Measurements from ENCODE around the gene PLEKHM1. TPM values are rescaled to one million over a fixed set of nuclear protein-coding genes. Genes with fewer than 3 reads are reported as not detected.

Gene PLEKHM1
- total RNA-seq, 1 experiment from 2014 or later = 28.5 TPM

DNA sequence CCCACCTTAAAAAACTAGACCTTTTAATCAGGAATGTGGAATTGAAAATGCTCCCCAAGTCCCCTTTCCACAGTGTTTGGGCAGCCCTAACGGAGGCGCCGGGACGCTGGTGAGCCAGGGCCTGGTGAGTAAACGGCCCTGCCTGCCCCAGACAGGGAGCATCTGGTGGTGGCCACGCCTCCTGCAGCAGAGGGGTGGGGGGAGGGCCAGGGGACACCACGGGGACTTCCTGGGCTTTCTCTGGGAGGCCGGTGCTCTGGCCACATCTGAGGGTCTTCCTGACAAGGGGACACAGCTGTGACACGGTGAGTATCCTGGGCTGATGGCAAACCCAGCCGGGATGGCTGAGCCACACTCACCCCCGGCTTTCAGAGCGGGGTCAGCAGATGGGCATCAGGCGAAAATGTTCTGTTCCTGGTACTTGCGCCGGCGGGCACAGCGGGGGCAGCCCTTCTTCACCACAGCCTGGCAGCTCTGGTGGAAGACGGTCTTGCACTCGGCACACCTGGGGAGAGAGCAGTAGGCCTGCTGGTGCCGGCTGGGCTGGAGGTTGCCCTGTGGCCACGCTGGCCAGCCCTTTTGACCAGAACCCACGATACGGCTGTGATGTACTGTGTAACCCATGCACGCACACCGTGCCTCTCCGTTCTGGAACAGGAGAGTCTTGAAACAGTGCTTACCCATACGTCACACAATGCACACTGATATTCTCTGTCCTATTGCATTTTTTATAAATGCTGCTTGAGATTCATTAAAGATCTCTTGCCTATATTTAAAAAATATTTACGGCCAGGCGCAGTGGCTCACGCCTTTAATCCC lies 52.8 kb downstream of the PLEKHM1 start:
- POLR2A ChIA-PET = no interaction called here
- H3K27me3 ChIP-seq (ENCODE audit: control insufficient read depth, insufficient read depth, low read length) = no peaks in the 10 kb centered on the region
- BruUV-seq (replicated peaks) = no TSS peak
- no peaks in the 10 kb centered on the region for H3K36me3 ChIP-seq (ENCODE audit: control insufficient read depth, insufficient read depth, low read length)
- ATAC-seq (no peak), DNase-seq (ENCODE audit: low read depth, low spot score) (no peak)
- peaks cover 7% of the 10 kb centered on the region for H3K4me1 ChIP-seq (ENCODE audit: control insufficient read depth, insufficient read depth, low read length)
- no peak overlapping the region for H3K4me3 ChIP-seq (ENCODE audit: low read depth in 2 of 2, low read length in 2 of 2)
- no peak overlapping the region for H3K27ac ChIP-seq (ENCODE audit: low read length)
- CTCF ChIA-PET = no interaction called here
- TF ChIP-seq TCF7L2 (IDR thresholded peaks at IDR 0.05; ENCODE audit: low read depth, low read length) = no peak
- TF ChIP-seq, protein P1, sequence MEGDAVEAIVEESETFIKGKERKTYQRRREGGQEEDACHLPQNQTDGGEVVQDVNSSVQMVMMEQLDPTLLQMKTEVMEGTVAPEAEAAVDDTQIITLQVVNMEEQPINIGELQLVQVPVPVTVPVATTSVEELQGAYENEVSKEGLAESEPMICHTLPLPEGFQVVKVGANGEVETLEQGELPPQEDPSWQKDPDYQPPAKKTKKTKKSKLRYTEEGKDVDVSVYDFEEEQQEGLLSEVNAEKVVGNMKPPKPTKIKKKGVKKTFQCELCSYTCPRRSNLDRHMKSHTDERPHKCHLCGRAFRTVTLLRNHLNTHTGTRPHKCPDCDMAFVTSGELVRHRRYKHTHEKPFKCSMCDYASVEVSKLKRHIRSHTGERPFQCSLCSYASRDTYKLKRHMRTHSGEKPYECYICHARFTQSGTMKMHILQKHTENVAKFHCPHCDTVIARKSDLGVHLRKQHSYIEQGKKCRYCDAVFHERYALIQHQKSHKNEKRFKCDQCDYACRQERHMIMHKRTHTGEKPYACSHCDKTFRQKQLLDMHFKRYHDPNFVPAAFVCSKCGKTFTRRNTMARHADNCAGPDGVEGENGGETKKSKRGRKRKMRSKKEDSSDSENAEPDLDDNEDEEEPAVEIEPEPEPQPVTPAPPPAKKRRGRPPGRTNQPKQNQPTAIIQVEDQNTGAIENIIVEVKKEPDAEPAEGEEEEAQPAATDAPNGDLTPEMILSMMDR (IDR thresholded peaks at IDR 0.05) = no peak
- TF ChIP-seq POLR2AphosphoS5 (IDR thresholded peaks at IDR 0.05; ENCODE audit: low read depth, low read length) = no peak
- intact Hi-C loops (cut with micrococcal nuclease; ENCODE audit: unreplicated experiment) (no loop called here), in situ Hi-C loops (cut with HindIII; ENCODE audit: low pct_unique_long_range_greater_than_20kb, low sequenced_read_pairs) (no loop called here)
- H3K9me3 ChIP-seq (ENCODE audit: control insufficient read depth, insufficient read depth, low read depth, low read length) = no peaks in the 10 kb centered on the region

DNA sequence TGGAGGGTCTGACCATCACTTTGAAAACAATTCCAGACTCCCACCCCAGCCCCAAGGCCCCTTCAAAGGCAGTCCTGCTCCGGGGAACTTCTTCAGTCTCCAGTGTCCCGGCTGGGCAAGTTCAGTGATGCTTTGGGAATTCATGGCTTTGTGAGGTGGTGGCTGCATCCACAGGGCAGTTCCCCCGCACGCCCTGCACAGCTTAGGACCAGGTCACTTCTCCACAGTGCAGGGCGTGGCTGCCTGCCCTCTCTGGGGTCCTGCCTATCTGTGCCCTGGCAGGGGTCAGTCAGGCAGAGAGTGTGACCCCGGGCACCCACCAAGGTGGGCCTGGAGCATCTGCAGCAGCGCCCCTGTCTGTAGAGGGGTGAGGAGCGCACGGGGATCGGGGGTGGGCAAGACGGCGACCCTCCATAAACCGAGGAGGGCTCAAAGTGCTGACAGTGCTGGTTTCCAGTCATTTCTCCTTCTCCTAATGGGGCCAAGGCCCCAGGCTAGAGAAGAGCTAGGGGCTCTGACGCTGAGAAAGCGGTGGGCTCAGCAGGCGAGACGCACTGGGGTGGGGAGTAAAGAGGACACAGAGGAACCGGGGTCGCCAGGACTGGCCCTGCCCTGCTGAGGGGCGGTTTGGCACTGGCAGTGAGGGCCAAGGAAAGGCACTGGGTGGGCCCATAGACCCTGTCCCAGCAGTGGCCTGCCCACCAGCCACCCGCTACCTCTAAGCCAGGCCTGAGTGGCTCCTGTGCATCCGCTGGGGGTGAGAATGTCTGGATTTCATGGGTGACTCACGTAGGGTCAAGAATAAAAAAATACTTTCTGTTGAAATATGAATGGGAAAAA lies 53.7 kb downstream of the PLEKHM1 start:
- DNase-seq (ENCODE audit: low read depth, low spot score) (no peak), ATAC-seq (no peak)
- Histone ChIP-seq H3K4me1 (ENCODE audit: control insufficient read depth, insufficient read depth, low read length) (peaks cover 7% of the 10 kb centered on the region), H3K9me3 (ENCODE audit: control insufficient read depth, insufficient read depth, low read depth, low read length) (no peaks in the 10 kb centered on the region), H3K36me3 (ENCODE audit: control insufficient read depth, insufficient read depth, low read length) (no peaks in the 10 kb centered on the region; the same call in 1 of the 2 replicates), H3K4me3 (ENCODE audit: low read depth in 2 of 2, low read length in 2 of 2) (no peak overlapping the region), H3K27me3 (ENCODE audit: control insufficient read depth, insufficient read depth, low read length) (no peaks in the 10 kb centered on the region), H3K27ac (ENCODE audit: low read length) (no peak overlapping the region)
- intact Hi-C loops (cut with micrococcal nuclease; ENCODE audit: unreplicated experiment) = no loop called here
- in situ Hi-C loops (cut with HindIII; ENCODE audit: low pct_unique_long_range_greater_than_20kb, low sequenced_read_pairs) = no loop called here
- BruUV-seq (replicated peaks) = no TSS peak
- TF ChIP-seq, protein P2, sequence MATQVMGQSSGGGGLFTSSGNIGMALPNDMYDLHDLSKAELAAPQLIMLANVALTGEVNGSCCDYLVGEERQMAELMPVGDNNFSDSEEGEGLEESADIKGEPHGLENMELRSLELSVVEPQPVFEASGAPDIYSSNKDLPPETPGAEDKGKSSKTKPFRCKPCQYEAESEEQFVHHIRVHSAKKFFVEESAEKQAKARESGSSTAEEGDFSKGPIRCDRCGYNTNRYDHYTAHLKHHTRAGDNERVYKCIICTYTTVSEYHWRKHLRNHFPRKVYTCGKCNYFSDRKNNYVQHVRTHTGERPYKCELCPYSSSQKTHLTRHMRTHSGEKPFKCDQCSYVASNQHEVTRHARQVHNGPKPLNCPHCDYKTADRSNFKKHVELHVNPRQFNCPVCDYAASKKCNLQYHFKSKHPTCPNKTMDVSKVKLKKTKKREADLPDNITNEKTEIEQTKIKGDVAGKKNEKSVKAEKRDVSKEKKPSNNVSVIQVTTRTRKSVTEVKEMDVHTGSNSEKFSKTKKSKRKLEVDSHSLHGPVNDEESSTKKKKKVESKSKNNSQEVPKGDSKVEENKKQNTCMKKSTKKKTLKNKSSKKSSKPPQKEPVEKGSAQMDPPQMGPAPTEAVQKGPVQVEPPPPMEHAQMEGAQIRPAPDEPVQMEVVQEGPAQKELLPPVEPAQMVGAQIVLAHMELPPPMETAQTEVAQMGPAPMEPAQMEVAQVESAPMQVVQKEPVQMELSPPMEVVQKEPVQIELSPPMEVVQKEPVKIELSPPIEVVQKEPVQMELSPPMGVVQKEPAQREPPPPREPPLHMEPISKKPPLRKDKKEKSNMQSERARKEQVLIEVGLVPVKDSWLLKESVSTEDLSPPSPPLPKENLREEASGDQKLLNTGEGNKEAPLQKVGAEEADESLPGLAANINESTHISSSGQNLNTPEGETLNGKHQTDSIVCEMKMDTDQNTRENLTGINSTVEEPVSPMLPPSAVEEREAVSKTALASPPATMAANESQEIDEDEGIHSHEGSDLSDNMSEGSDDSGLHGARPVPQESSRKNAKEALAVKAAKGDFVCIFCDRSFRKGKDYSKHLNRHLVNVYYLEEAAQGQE (IDR thresholded peaks at IDR 0.05; ENCODE audit: insufficient read depth in 1 of 2, low read depth in 2 of 2, low read length in 1 of 2) = no peak
- TF ChIP-seq, protein P1 (IDR thresholded peaks at IDR 0.05) = no peak
- TF ChIP-seq TCF7L2 (IDR thresholded peaks at IDR 0.05; ENCODE audit: low read depth, low read length) (no peak), POLR2AphosphoS5 (IDR thresholded peaks at IDR 0.05; ENCODE audit: low read depth, low read length) (no peak), SIN3A (IDR thresholded peaks at IDR 0.05; ENCODE audit: borderline replicate concordance, insufficient read depth, low read depth, low read length) (no peak)
- POLR2A ChIA-PET = no interaction called here
- CTCF ChIA-PET = no interaction called here

Data from Panc1 (cell line).